ENCODE measurements around the gene NSMCE1. TPM values are rescaled to one million over a fixed set of nuclear protein-coding genes. Genes with fewer than 3 reads are reported as not detected.
A peak's percentile ranks its signal among the peaks of the same experiment; 100 is the strongest.

NSMCE1 gene
- total RNA-seq, 1 donor from 2014 or later: 21.2 TPM

- H3K4me1 Mint-ChIP-seq (ENCODE audit: low read depth): no peaks in the 10 kb centered on the region
- no peaks in the 10 kb centered on the region for H3K27me3 Mint-ChIP-seq (ENCODE audit: low read depth)
- no peak overlapping the region for H3K4me3 Mint-ChIP-seq (ENCODE audit: unreplicated experiment)
- peak; percentile 11 for TF ChIP-seq CTCF (IDR thresholded peaks at IDR 0.05)
- H3K27ac Mint-ChIP-seq (ENCODE audit: unreplicated experiment): no peak overlapping the region
- DNase-seq (ENCODE audit: low spot score): no peak
- no peaks in the 10 kb centered on the region for H3K9me3 Mint-ChIP-seq (ENCODE audit: low read depth)
- no peaks in the 10 kb centered on the region for H3K36me3 Mint-ChIP-seq (ENCODE audit: low read depth)
Observed at GRCh38 chr16:27193300-27193990, 75.1 kb downstream of the NSMCE1 start.

GRCh38 chr16:27191352-27191924 lies 77.1 kb downstream of the NSMCE1 start:
- no peaks in the 10 kb centered on the region for H3K27me3 Mint-ChIP-seq (ENCODE audit: low read depth)
- no peak overlapping the region for H3K27ac Mint-ChIP-seq (ENCODE audit: unreplicated experiment)
- H3K9me3 Mint-ChIP-seq (ENCODE audit: low read depth): no peaks in the 10 kb centered on the region

GRCh38 chr16:27190316-27190871 lies 78.2 kb downstream of the NSMCE1 start:
- Mint-ChIP-seq H3K9me3 (ENCODE audit: low read depth) (no peaks in the 10 kb centered on the region), H3K27me3 (ENCODE audit: low read depth) (no peaks in the 10 kb centered on the region)

More at GRCh38 chr16:27191352-27191924, 77.1 kb downstream of the NSMCE1 start:
- no peaks in the 10 kb centered on the region for H3K36me3 Mint-ChIP-seq (ENCODE audit: low read depth)
- no peak overlapping the region for H3K4me3 Mint-ChIP-seq (ENCODE audit: unreplicated experiment)
- TF ChIP-seq CTCF (IDR thresholded peaks at IDR 0.05): no peak
- no peaks in the 10 kb centered on the region for H3K4me1 Mint-ChIP-seq (ENCODE audit: low read depth)
- DNase-seq (ENCODE audit: low spot score): no peak

GRCh38 chr16:27189335-27189972 lies 79.1 kb downstream of the NSMCE1 start:
- no peaks in the 10 kb centered on the region for H3K9me3 Mint-ChIP-seq (ENCODE audit: low read depth)
- H3K4me1 Mint-ChIP-seq (ENCODE audit: low read depth): no peaks in the 10 kb centered on the region
- no peak for TF ChIP-seq CTCF (IDR thresholded peaks at IDR 0.05)
- H3K27me3 Mint-ChIP-seq (ENCODE audit: low read depth): no peaks in the 10 kb centered on the region
- no peaks in the 10 kb centered on the region for H3K36me3 Mint-ChIP-seq (ENCODE audit: low read depth)
- H3K4me3 Mint-ChIP-seq (ENCODE audit: unreplicated experiment): no peak overlapping the region
- no peak overlapping the region for H3K27ac Mint-ChIP-seq (ENCODE audit: unreplicated experiment)
- no peak for DNase-seq (ENCODE audit: low spot score)

More at GRCh38 chr16:27190316-27190871, 78.2 kb downstream of the NSMCE1 start:
- Mint-ChIP-seq H3K4me3 (ENCODE audit: unreplicated experiment) (no peak overlapping the region), H3K27ac (ENCODE audit: unreplicated experiment) (no peak overlapping the region), H3K36me3 (ENCODE audit: low read depth) (no peaks in the 10 kb centered on the region), H3K4me1 (ENCODE audit: low read depth) (no peaks in the 10 kb centered on the region)
- no peak for TF ChIP-seq CTCF (IDR thresholded peaks at IDR 0.05)
- no peak for DNase-seq (ENCODE audit: low spot score)

- H3K27me3 Mint-ChIP-seq (ENCODE audit: low read depth): no peaks in the 10 kb centered on the region
- no peaks in the 10 kb centered on the region for H3K36me3 Mint-ChIP-seq (ENCODE audit: low read depth)
- H3K9me3 Mint-ChIP-seq (ENCODE audit: low read depth): no peaks in the 10 kb centered on the region
- no peaks in the 10 kb centered on the region for H3K4me1 Mint-ChIP-seq (ENCODE audit: low read depth)
- no peak for TF ChIP-seq CTCF (IDR thresholded peaks at IDR 0.05)
- DNase-seq (ENCODE audit: low spot score): no peak
- H3K4me3 Mint-ChIP-seq (ENCODE audit: unreplicated experiment): no peak overlapping the region
- H3K27ac Mint-ChIP-seq (ENCODE audit: unreplicated experiment): no peak overlapping the region
Observed at GRCh38 chr16:27188633-27189032, 79.9 kb downstream of the NSMCE1 start.
